ENCODE data around the gene SPG7. TPM values are rescaled to one million over a fixed set of nuclear protein-coding genes. Genes with fewer than 3 reads are reported as not detected.
A peak's percentile ranks its signal among the peaks of the same experiment; 100 is the strongest.
"Not testable (repeated sequence)": the region's sequence is repeated elsewhere in the genome, so short reads cannot be mapped to it uniquely, and the experiment has no call there.

The SPG7 gene
- 150 and 162 TPM in 2 replicates for total RNA-seq (2014; rRNA removed; shearing (Covaris generic))

DNA sequence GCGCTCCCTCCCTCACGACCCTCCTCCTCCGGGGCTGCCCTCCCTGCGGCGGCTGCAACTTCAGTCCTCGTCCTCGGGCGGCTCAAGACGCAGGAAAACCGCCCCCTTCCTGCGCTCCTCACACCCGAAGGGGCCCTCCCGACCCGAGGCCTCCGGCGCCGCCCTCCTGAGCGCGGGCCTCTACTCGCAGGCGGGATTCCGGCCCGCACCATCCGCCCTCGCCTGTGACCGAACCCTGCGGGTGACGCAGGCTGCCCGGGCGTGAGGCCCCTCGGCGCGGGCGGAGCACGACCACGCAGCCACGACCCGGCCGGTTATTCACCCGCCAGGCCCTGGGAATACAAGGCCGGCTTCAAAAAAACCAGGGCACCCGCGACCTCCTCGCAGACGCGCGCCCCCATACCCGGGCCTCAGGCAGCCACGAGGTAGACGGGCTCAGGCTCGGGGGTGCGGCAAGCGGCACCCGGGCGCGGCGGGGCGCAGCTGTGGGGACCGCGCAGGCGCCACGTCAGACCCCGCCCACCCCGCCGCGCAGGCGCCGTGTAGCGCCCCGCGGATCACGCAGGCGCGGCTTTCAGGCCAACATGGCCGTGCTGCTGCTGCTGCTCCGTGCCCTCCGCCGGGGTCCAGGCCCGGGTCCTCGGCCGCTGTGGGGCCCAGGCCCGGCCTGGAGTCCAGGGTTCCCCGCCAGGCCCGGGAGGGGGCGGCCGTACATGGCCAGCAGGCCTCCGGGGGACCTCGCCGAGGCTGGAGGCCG, at the start of gene SPG7:
Gene SPG7, plus strand, starts transcription at position 570 of the 757 bp plus-strand sequence. Its CDS starts 15 bp downstream, at position 585.
- peak; percentile 90 for DNase-seq (ENCODE audit: low spot score)

DNA sequence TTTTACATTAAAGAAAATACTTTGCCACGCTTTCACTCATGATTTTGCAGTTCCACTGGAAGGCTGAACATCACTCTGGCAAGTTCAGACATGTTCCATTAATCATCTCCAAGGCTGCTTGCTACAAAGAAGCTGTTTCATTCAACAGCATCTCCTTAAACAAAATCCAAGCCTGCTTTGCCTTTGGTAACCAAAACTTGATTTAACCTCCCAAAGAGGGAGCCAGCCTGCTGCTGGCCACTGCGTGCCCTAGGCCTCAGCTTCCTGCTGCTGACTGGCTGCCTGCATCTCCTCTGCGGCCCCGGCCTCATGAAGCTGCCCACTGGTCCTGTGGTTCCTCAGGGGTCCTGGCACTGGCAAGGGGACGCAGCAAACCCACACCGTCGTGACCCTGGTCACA, 49.7 kb upstream of the SPG7 start:
- DNase-seq (ENCODE audit: low spot score): no peak

GRCh38 chr16:89458967-89459366, 49.2 kb upstream of the SPG7 start:
- no peak for DNase-seq (ENCODE audit: low spot score)

GRCh38 chr16:89460556-89460955, 47.6 kb upstream of the SPG7 start:
- no peak for DNase-seq (ENCODE audit: low spot score)

DNA sequence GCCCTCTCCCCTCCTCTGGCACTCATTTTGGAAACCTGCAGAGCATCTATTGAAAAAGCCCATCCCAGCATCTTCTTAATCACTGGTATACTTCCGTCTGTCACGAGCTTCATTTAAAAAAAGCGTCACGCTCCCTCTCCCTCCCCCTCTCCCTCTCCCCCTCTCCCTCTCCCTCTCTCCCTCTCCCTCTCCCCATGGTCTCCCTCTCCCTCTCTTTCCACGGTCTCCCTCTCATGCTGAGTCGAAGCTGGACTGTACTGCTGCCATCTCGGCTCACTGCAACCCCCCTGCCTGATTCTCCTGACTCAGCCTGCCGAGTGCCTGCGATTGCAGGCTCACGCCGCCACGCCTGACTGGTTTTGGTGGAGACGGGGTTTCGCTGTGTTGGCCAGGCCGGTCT, 46.3 kb upstream of the SPG7 start:
- not testable (repeated sequence) for DNase-seq (ENCODE audit: low spot score)

GRCh38 chr16:89462639-89463038, 45.6 kb upstream of the SPG7 start:
- DNase-seq (ENCODE audit: low spot score): not testable (repeated sequence)

DNA sequence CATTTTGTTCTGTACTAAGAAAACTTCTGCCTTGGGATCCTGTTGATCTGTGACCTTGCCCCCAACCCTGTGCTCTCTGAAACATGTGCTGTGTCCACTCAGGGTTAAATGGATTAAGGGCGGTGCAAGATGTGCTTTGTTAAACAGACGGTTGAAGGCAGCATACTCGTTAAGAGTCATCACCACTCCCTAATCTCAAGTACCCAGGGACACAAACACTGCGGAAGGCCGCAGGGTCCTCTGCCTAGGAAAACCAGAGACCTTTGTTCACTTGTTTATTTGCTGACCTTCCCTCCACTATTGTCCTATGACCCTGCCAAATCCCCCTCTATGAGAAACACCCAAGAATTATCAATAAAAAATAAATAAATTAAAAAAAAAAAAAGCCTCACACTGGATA, 44.9 kb upstream of the SPG7 start:
- not testable (repeated sequence) for DNase-seq (ENCODE audit: low spot score)

DNA sequence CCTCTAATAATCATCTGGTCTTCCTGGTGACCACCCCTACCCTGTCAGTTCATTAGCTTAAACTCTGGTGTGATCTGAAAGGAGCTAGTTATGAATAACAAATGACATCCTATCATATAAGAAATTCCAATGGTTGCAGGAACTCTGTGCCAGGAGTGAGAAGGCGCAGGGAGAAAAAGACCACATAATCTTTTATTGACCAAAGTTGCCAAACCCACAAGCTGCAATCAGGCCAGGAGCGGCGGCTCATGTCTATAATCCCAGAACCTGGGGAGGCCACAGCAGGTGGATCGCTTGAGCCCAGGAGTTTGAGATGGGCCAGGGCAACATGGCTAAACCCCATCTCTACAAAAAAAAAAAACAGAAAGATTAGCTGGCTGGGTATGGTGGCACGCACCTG, 41.3 kb upstream of the SPG7 start:
- no peak for DNase-seq (ENCODE audit: low spot score)

DNA sequence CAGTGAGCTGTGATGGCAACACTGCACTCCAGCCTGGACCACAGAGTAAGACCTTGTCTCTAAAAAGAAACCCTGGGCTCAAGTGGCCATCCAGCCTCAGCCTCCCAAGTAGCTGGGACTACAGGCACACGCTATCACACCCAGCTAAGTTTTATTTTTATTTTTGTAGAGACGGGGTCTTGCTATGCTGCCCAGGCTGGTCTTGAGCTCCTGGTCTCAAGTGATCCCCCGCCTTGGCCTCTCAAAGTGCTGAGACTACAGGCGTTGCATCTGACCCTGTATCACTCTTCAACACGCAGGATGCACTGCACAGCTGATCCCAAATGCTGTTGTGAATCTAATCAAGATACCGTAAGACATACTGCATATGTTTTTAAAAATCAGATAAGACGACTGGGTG, 40.8 kb upstream of the SPG7 start:
- DNase-seq (ENCODE audit: low spot score): no peak

- DNase-seq (ENCODE audit: low spot score): no peak
Observed at GRCh38 chr16:89472711-89473075, 35.5 kb upstream of the SPG7 start.

GRCh38 chr16:89473136-89473712, 35.0 kb upstream of the SPG7 start:
- DNase-seq (ENCODE audit: low spot score): no peak

DNA sequence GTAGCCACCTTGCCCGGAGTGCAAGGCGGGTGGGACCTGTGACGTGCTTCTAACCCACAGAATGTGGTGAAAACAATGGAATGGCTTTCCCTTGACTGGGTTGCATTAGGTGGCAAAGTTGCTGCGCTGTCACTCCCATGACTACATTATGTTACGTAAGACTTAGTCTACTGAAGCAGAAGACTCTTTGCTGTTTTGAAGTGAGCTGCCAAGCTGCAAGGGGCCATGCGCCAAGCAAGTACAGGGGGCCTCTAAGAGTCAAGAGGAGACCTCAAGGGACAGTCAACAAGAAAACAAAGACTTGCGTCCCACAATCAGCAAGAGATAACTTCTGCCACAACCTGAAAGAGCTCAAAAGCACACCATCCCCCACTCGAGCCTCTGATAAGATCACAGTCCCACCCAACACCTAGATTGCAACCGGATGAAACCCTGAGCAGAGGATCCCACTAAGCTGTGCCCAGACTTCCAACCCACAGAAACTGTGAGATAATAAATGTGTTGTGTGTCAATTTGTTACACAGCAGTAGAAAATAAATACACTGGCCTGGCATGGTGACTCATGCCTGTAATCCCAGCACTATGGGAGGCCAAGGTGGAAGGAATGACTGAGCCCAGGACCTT, 34.3 kb upstream of the SPG7 start:
- no peak for DNase-seq (ENCODE audit: low spot score)

DNA sequence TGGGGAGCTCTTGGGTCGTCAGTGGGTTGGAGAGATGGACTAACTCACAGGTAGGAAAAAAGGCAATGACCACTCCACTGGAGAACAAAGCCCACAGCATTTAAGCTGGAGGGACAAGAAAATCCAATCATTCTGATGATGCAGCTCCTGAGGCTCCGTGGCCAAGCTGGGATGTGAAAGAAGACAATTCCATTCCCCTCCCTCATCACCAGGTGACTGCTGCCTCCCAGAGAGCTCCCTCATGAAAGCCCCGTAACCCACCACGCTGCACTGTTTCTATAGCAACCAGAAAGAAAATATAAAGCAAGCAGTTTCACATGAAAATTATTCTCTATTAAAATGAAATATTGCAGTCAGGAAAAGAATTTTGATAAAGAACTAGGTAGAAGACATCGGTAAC, 33.1 kb upstream of the SPG7 start:
- DNase-seq (ENCODE audit: low spot score): no peak

GRCh38 chr16:89476379-89476778, 31.8 kb upstream of the SPG7 start:
- DNase-seq (ENCODE audit: low spot score): peak; percentile 53

DNA sequence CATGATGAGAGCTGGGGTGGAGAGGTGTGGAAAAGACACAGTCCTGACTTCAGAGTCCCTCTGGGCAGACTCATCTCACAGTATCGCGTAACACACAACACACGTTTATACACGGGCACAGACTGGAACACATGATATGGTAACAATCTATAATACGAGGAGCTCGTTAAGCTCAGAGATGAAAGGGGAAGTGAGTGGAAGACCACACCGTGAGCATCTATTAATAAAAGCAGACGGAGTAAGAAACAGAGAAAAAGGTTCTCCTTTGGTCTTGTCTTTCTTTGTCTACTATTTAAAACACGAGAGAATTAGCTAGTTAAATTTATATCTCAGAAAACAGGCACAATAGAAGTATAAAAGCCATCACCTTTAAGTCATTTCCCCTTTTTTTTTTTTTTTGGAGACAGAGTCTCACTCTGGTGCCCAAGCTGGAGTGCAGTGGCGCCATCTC, 31.4 kb upstream of the SPG7 start:
- DNase-seq (ENCODE audit: low spot score): no peak

DNA sequence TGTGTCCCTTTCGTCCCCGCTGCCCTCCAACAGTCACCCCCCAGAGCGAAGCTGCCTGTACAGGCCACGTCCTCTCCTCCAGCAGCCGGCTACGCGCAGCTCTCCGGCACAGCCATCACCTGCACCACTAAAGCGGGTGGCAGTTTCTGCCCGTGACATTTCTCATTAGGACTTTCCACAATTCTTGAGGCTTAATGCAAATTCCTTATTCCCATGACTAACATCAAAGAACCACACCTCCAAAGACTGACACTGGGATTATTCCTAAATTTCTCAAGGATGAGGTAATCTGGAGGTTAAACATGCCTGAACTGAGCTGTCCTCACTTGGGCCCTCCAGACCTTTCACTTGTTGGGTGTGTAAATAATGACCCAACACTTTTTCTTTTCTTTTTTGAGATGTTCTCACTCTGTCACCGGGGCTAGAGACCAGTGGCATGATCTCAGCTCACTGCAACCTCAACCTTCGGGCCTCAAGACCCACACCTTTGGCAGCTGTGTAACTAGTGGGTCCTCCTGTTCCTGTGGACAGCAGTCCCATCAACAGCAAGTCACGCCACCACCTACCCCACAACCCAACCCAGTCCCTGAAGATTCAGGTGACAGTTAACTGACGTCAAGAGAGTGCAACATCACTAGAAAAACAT, 29.5 kb upstream of the SPG7 start:
- no peak for DNase-seq (ENCODE audit: low spot score)

DNA sequence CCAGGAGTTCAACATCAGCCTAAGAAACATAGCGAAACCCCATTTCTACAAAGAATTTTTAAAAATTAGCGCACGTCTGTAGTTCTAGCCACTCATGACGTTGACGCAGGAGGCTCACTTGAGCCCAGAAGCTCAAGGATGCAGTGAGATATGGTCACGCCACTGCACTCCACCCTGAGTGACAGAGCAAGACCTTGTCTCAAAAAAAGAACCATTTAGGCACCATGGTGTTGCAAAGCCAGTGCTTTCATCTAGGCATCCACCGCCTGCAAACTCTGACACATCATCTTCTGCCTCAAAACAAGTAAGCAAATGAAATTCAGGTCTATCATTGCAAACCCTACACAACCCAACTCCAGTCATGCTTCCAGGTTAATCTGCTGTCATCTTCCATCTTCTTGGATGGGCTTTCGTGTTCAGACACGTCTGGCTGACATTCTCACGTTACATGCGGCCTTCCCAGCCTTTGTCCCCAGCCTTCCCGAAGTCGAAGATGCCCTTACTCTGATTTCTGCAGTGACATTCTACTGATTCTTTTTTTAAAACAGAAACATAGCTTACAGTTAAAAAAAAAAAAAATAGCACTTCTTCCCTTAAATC, 26.7 kb upstream of the SPG7 start:
- DNase-seq (ENCODE audit: low spot score): no peak

GRCh38 chr16:89482150-89482816, 25.9 kb upstream of the SPG7 start:
- no peak for DNase-seq (ENCODE audit: low spot score)

GRCh38 chr16:89482817-89483205, 25.4 kb upstream of the SPG7 start:
- DNase-seq (ENCODE audit: low spot score): no peak

DNA sequence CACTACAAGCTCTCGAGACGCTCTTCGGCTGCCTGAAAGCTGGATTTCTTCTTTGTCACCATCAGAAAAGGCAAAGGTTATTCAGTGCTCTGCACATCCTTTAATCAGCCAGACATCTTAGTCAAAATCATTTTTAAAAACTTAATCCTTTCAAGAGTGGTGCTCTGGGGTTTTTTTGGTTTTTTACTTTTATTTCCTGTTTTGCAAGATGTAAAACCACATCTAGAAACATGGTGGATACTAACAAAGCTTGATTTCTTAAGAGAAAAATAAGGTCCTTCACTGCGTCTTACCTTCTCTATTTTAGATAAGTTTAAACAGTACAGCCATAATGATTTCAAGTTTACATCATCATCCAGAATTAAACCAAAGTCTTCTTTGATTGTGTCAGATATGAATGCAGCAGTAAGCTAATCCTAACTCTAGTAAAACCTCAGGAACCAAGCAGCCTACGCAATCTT, 24.1 kb upstream of the SPG7 start:
- no peak for DNase-seq (ENCODE audit: low spot score)

DNA sequence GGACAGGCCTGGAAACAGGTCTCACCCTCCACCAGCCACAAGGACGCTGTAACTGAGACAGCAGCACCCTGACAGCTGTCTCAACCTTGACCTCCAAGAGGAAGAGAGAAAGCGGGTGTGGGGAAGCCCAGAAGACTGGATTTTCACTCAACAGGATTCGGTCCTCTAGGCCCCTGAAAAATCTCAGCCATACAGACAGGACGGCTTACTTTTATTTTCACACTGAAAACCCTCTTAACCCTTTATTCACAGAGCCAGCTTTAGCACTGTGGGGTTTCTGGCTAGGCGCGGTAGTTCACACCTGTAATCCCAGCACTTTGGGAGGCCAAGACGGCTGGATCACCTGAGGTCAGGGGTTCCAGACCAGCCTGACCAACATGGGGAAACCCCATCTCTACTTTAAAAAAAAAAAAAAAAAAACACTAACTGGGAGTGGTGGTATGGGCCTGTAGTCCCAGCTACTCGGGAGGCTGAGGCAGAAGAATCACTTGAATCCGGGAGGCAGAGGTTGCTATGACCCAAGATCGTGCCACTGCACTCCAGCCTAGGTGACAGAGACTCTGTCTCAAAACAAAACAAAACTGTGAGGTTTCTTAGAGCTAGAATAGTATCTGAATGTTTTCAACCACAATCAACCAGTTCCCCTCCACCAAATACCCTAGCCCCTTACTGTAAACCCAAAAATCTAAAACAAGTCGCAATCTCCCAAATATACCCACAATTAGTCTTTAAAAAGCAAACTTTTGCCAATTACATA, 23.1 kb upstream of the SPG7 start:
- DNase-seq (ENCODE audit: low spot score): no peak
